GM23338 (cell line): ENCODE results near the gene SMYD3. TPM values are rescaled to one million over a fixed set of nuclear protein-coding genes. Genes with fewer than 3 reads are reported as not detected.
A peak's percentile ranks its signal among the peaks of the same experiment; 100 is the strongest.

Source experiments
- ATAC-seq: fragments of 200-7000 bp; cut with Tn5 transposase; 3 replicates; pipeline ENCODE4 v1.9.1; 2020
- DNase-seq: peaks from one replicate; pipeline ENCODE4 v3.0.0-alpha.2; 2015; ENCODE audit warnings: low spot score
- H2AFZ ChIP-seq: fragments of 200-600 bp; sonication (generic); 2 replicates; pipeline ENCODE4 v1.8.0; 2016; ENCODE audit warnings: antibody characterized with exemption, mild to moderate bottlenecking, moderate library complexity
- H3F3A ChIP-seq: fragments of 200-600 bp; sonication (generic); replicated peaks from 2 replicates; pipeline ENCODE4 v1.8.0; 2017; ENCODE audit warnings: antibody characterized with exemption, mixed run types, low read depth
- H3K27ac ChIP-seq: fragments of 200-600 bp; sonication (generic); 2 replicates; pipeline ENCODE4 v1.6.1; 2016; ENCODE audit warnings: low read depth
- H3K27me3 ChIP-seq: fragments of 200-600 bp; sonication (generic); 2 replicates; pipeline ENCODE4 v1.8.0; 2016; ENCODE audit warnings: mild to moderate bottlenecking, mixed run types, moderate library complexity; ENCODE audit not compliant: insufficient read depth
- H3K36me3 ChIP-seq: fragments of 200-600 bp; sonication (generic); 2 replicates; pipeline ENCODE4 v1.8.0; 2016; ENCODE audit warnings: mild to moderate bottlenecking; ENCODE audit not compliant: insufficient read depth
- H3K4me1 ChIP-seq: fragments of 200-600 bp; sonication (generic); 2 replicates; pipeline ENCODE4 v1.8.0; 2016; ENCODE audit warnings: mild to moderate bottlenecking, moderate library complexity; ENCODE audit not compliant: insufficient read depth
- H3K4me2 ChIP-seq: fragments of 200-600 bp; sonication (generic); 2 replicates; pipeline ENCODE4 v1.7.1; 2017; ENCODE audit warnings: mixed run types
- H3K4me3 ChIP-seq: fragments of 200-600 bp; sonication (generic); 2 replicates; pipeline ENCODE4 v1.6.1; 2016; ENCODE audit warnings: mixed run types
- H3K79me2 ChIP-seq: fragments of 200-600 bp; sonication (generic); replicated peaks from 2 replicates; pipeline ENCODE4 v1.8.0; 2017; ENCODE audit warnings: mild to moderate bottlenecking; ENCODE audit not compliant: insufficient read depth
- H3K9me2 ChIP-seq: fragments of 200-600 bp; sonication (generic); 2 replicates; pipeline ENCODE4 v1.8.0; 2017; ENCODE audit not compliant: insufficient read depth
- H4K20me1 ChIP-seq: fragments of 200-600 bp; sonication (generic); replicated peaks from 2 replicates; pipeline ENCODE4 v1.8.0; 2017; ENCODE audit warnings: mild to moderate bottlenecking; ENCODE audit not compliant: insufficient read depth
- H3K27ac Mint-ChIP-seq: 2 replicates; pipeline ENCODE4 v1.8.0; 2020; ENCODE audit warnings: inconsistent platforms, mild to moderate bottlenecking, moderate library complexity, mixed read lengths
- H3K27me3 Mint-ChIP-seq: 3 replicates; pipeline ENCODE4 v1.8.0; 2022; ENCODE audit warnings: low read depth, mild to moderate bottlenecking, moderate library complexity, mixed read lengths, inconsistent platforms; ENCODE audit not compliant: insufficient read depth, poor library complexity
- H3K36me3 Mint-ChIP-seq: 3 replicates; pipeline ENCODE4 v1.8.0; 2021; ENCODE audit warnings: low read depth, mild to moderate bottlenecking, inconsistent platforms, moderate library complexity, mixed read lengths
- H3K4me1 Mint-ChIP-seq: 3 replicates; pipeline ENCODE4 v1.8.0; 2020; ENCODE audit warnings: mild to moderate bottlenecking, inconsistent platforms, mixed read lengths
- H3K4me3 Mint-ChIP-seq: 3 replicates; pipeline ENCODE4 v1.8.0; 2021; ENCODE audit warnings: moderate library complexity, mild to moderate bottlenecking, inconsistent platforms, mixed read lengths
- H3K9me3 Mint-ChIP-seq: 3 replicates; pipeline ENCODE4 v1.8.0; 2020; ENCODE audit warnings: moderate library complexity, mild to moderate bottlenecking, inconsistent platforms, mixed read lengths
- CREB1 ChIP-seq: fragments of 250-450 bp; sonication (Bioruptor Pico); IDR thresholded peaks from 2 replicates; pipeline ENCODE4 v1.5.0; 2020; ENCODE audit warnings: low read depth, mild to moderate bottlenecking, moderate library complexity
- CTCF ChIP-seq, 2 experiments: fragments of 200-600 bp in 1 of 2; sonication (generic) in 1 of 2; conservative IDR thresholded peaks; 2 replicates each; pipeline versions ENCODE4 v1.5.1 to v1.6.1; 2016 to 2017; ENCODE audit warnings: antibody characterized with exemption in 2 of 2, low read depth in 2 of 2, mild to moderate bottlenecking in 2 of 2, moderate library complexity in 1 of 2
- EZH2phosphoT487 ChIP-seq: fragments of 200-600 bp; sonication (generic); IDR thresholded peaks from one replicate; pipeline ENCODE4 v1.8.1; 2018; ENCODE audit warnings: antibody characterized with exemption; ENCODE audit not compliant: unreplicated experiment
- JUNB ChIP-seq: IDR thresholded peaks from one replicate; pipeline ENCODE4 v1.6.1; 2016; ENCODE audit warnings: antibody characterized with exemption; ENCODE audit not compliant: unreplicated experiment
- POLR2AphosphoS5 ChIP-seq: IDR thresholded peaks from 2 replicates; pipeline ENCODE4 v1.6.1; 2016; ENCODE audit warnings: antibody characterized with exemption, low read depth
- REST ChIP-seq: IDR thresholded peaks from one replicate; pipeline ENCODE4 v1.6.1; 2018; ENCODE audit warnings: antibody characterized with exemption; ENCODE audit not compliant: unreplicated experiment
- ZNF114 ChIP-seq: fragments of 250-450 bp; sonication (Bioruptor Pico); IDR thresholded peaks from 2 replicates; pipeline ENCODE4 v1.5.0; 2020; ENCODE audit warnings: mild to moderate bottlenecking, moderate library complexity
- polyA plus RNA-seq: library from polyadenylated mRNA; unstranded; fragments of >200 nt; fragmentation: Nextera tagmentation; extraction: Ambion mirVana; gene quantifications from 2 replicates; pipeline ENCODE4 v1.2.1, GENCODE V29; 2016
- total RNA-seq: library from RNA; depleted of rRNA; stranded (reverse); fragments of >200 nt; shearing (Covaris generic); gene quantifications from 2 replicates; pipeline ENCODE4 v1.2.3, GENCODE V29; 2014

SMYD3 gene
- total and polyA plus RNA-seq, 2 experiments from 2014 or later, result 31.8 to 34.4 TPM

GRCh38 chr1:245748646-245749045 lies 758.4 kb downstream of the SMYD3 start:
- no peak overlapping the region for H2AFZ ChIP-seq
- no peaks in the 10 kb centered on the region for H3K79me2 ChIP-seq
- Mint-ChIP-seq H3K4me1 (peaks cover 18% of the 10 kb centered on the region), H3K9me3 (peaks cover 12% of the 10 kb centered on the region; the same call in 2 of the 3 replicates), H3K27me3 (no peaks in the 10 kb centered on the region), H3K4me3 (no peak overlapping the region), H3K36me3 (peaks cover 11% of the 10 kb centered on the region), H3K27ac (no peak overlapping the region)
- no peak overlapping the region for H3K4me2 ChIP-seq
- H3F3A ChIP-seq, result no peaks in the 10 kb centered on the region
- ATAC-seq (no peak), DNase-seq (no peak)
- no peak overlapping the region for H3K27ac ChIP-seq
- no peaks in the 10 kb centered on the region for H3K36me3 ChIP-seq
- TF ChIP-seq ZNF114 (CRISPR knock-in tag), result no peak
- TF ChIP-seq POLR2AphosphoS5, result no peak
- no peak for TF ChIP-seq EZH2phosphoT487
- TF ChIP-seq REST, result no peak
- no peak for TF ChIP-seq CREB1 (CRISPR knock-in tag)
- H3K9me2 ChIP-seq, result 0 out of 2 replicates have a peak, but pooled peaks cover 7% of the 10 kb centered on the region
- H3K4me3 ChIP-seq, result no peak overlapping the region
- no peaks in the 10 kb centered on the region for H3K27me3 ChIP-seq
- no peaks in the 10 kb centered on the region for H4K20me1 ChIP-seq
- H3K4me1 ChIP-seq, result 0 out of 2 replicates have a peak, but pooled peaks cover 3% of the 10 kb centered on the region

- DNase-seq, result peak; percentile 20
- H3K9me2 ChIP-seq, result 0 out of 2 replicates have a peak, but pooled peaks cover 7% of the 10 kb centered on the region
- Mint-ChIP-seq H3K9me3 (peaks cover 12% of the 10 kb centered on the region; the same call in 2 of the 3 replicates), H3K27ac (no peak overlapping the region), H3K27me3 (no peaks in the 10 kb centered on the region), H3K36me3 (peaks cover 11% of the 10 kb centered on the region), H3K4me3 (no peak overlapping the region), H3K4me1 (peaks cover 18% of the 10 kb centered on the region)
- H3K4me3 ChIP-seq, result no peak overlapping the region
- TF ChIP-seq CTCF (conservative IDR thresholded peaks at IDR 0.05; ENCODE audit: low read depth in 2 of 2) (peak in 1 of 2 experiments; percentile 17; a peak in 1 of 4 replicates), JUNB (no peak)
- ATAC-seq, result no peak
- no peak overlapping the region for H3K4me2 ChIP-seq
- no peaks in the 10 kb centered on the region for H3K27me3 ChIP-seq
- H2AFZ ChIP-seq, result no peak overlapping the region
- no peak overlapping the region for H3K27ac ChIP-seq
- no peaks in the 10 kb centered on the region for H4K20me1 ChIP-seq
- H3K79me2 ChIP-seq, result no peaks in the 10 kb centered on the region
- no peaks in the 10 kb centered on the region for H3K36me3 ChIP-seq
- no peaks in the 10 kb centered on the region for H3F3A ChIP-seq
- H3K4me1 ChIP-seq, result 0 out of 2 replicates have a peak, but pooled peaks cover 3% of the 10 kb centered on the region
These were observed 758.8 kb downstream of the SMYD3 start for GRCh38 chr1:245748240-245748639.
